IMR-90 (cell line): ENCODE results near the gene KCNQ2. TPM values are rescaled to one million over a fixed set of nuclear protein-coding genes. Genes with fewer than 3 reads are reported as not detected.

ENCODE experiments used
- ATAC-seq: fragments of 200-7000 bp; cut with Tn5 transposase; 2 replicates; pipeline ENCODE4 v1.9.1; 2020; ENCODE audit warnings: low read depth, mild to moderate bottlenecking, moderate library complexity
- BruUV-seq: library from RNA; stranded (reverse); fragments of 400-500 nt; replicated peaks from 2 replicates; lab custom pipeline; 2021; lab: Mats Ljungman, UMichigan
- CTCF ChIA-PET: fragments of 300-600 bp; formaldehyde crosslinking; extraction: SDS; loops from one replicate; lab custom pipeline; 2021; ENCODE audit warnings: antibody characterized with exemption; lab: Yijun Ruan, JAX
- POLR2A ChIA-PET: fragments of 300-600 bp; sonication (Branson Sonifier 250); formaldehyde crosslinking; loops from one replicate; lab custom pipeline; 2022; ENCODE audit warnings: antibody characterized with exemption; ENCODE audit not compliant: unreplicated experiment; lab: Charles Lee
- DNase-seq: peaks from one replicate; pipeline ENCODE4 v3.0.0; 2013
- H2AFZ ChIP-seq: replicated peaks from 2 replicates; pipeline ENCODE3; 2013; ENCODE audit warnings: low read length, mild to moderate bottlenecking; ENCODE audit not compliant: poor library complexity
- H2AK5ac ChIP-seq: 2 replicates; pipeline ENCODE4 v1.6.1; 2013; ENCODE audit warnings: low read depth, low read length, inconsistent platforms
- H2AK9ac ChIP-seq: replicated peaks from 2 replicates; pipeline ENCODE3; 2013; ENCODE audit warnings: mild to moderate bottlenecking, low read depth, low read length, moderate library complexity; ENCODE audit not compliant: poor library complexity
- H2BK120ac ChIP-seq: 2 replicates; pipeline ENCODE4 v1.6.1; 2013; ENCODE audit warnings: low read depth, low read length, inconsistent platforms
- H2BK15ac ChIP-seq: 3 replicates; pipeline ENCODE4 v1.6.1; 2013; ENCODE audit warnings: low read depth, low read length, inconsistent platforms
- H2BK20ac ChIP-seq: 2 replicates; pipeline ENCODE4 v1.6.1; 2013; ENCODE audit warnings: low read depth, mild to moderate bottlenecking, inconsistent platforms, low read length, moderate library complexity
- H2BK5ac ChIP-seq: 2 replicates; pipeline ENCODE4 v1.6.1; 2013; ENCODE audit warnings: mild to moderate bottlenecking, low read depth, low read length, inconsistent platforms; ENCODE audit not compliant: poor library complexity, severe bottlenecking
- H3K14ac ChIP-seq: replicated peaks from 2 replicates; pipeline ENCODE4 v1.6.1; 2013; ENCODE audit warnings: low read depth, low read length, inconsistent platforms
- H3K18ac ChIP-seq: 2 replicates; pipeline ENCODE4 v1.6.1; 2013; ENCODE audit warnings: low read depth, low read length, control low read depth
- H3K23ac ChIP-seq: 2 replicates; pipeline ENCODE4 v1.6.1; 2013; ENCODE audit warnings: low read depth, low read length, inconsistent platforms
- H3K27ac ChIP-seq: 2 replicates; pipeline ENCODE4 v1.5.1; 2013; ENCODE audit warnings: mild to moderate bottlenecking, control low read depth, low read length; ENCODE audit not compliant: insufficient read depth
- H3K27me3 ChIP-seq: 2 replicates; pipeline ENCODE4 v1.6.1; 2013; ENCODE audit warnings: low read length; ENCODE audit not compliant: control insufficient read depth, insufficient read depth
- H3K36me3 ChIP-seq: 2 replicates; pipeline ENCODE4 v1.6.1; 2013; ENCODE audit warnings: low read length, mixed read lengths; ENCODE audit not compliant: control insufficient read depth, insufficient read depth
- H3K4ac ChIP-seq: 2 replicates; pipeline ENCODE4 v1.6.1; 2013; ENCODE audit warnings: low read depth, low read length, inconsistent platforms
- H3K4me1 ChIP-seq: 2 replicates; pipeline ENCODE4 v1.6.1; 2013; ENCODE audit warnings: low read length, mixed read lengths; ENCODE audit not compliant: control insufficient read depth, insufficient read depth
- H3K4me2 ChIP-seq: 2 replicates; pipeline ENCODE4 v1.6.1; 2013; ENCODE audit warnings: low read depth, mild to moderate bottlenecking, control low read depth, low read length, moderate library complexity
- H3K4me3 ChIP-seq: 2 replicates; pipeline ENCODE4 v1.5.1; 2013; ENCODE audit warnings: low read depth, mild to moderate bottlenecking, control low read depth, low read length, moderate library complexity; ENCODE audit not compliant: insufficient read depth
- H3K56ac ChIP-seq: 2 replicates; pipeline ENCODE4 v1.6.1; 2013; ENCODE audit warnings: low read length, inconsistent platforms; ENCODE audit not compliant: insufficient read depth; ENCODE audit errors: extremely low read depth
- H3K79me1 ChIP-seq, 2 experiments: 2 replicates each; pipeline ENCODE4 v1.6.1; 2013; ENCODE audit warnings: low read length in 2 of 2, inconsistent platforms in 1 of 2, low read depth in 1 of 2
- H3K9ac ChIP-seq: 2 replicates; pipeline ENCODE4 v1.6.1; 2013; ENCODE audit warnings: low read depth, low read length, control low read depth
- H3K9me1 ChIP-seq: 2 replicates; pipeline ENCODE4 v1.6.1; 2013; ENCODE audit warnings: low read length, inconsistent platforms; ENCODE audit not compliant: insufficient read depth
- H3K9me3 ChIP-seq: 2 replicates; pipeline ENCODE4 v1.6.1; 2013; ENCODE audit warnings: low read length; ENCODE audit not compliant: control insufficient read depth, insufficient read depth
- H4K20me1 ChIP-seq: 2 replicates; pipeline ENCODE4 v1.6.1; 2013; ENCODE audit warnings: low read length, inconsistent platforms; ENCODE audit not compliant: insufficient read depth
- H4K5ac ChIP-seq: 2 replicates; pipeline ENCODE4 v1.6.1; 2013; ENCODE audit warnings: mild to moderate bottlenecking, low read depth, low read length, control low read depth
- H4K8ac ChIP-seq, 2 experiments: 2 replicates each; pipeline ENCODE4 v1.6.1; 2013; ENCODE audit warnings: low read depth in 2 of 2, low read length in 2 of 2, control low read depth in 1 of 2, inconsistent platforms in 1 of 2
- H4K91ac ChIP-seq: 2 replicates; pipeline ENCODE4 v1.6.1; 2013; ENCODE audit warnings: low read depth, low read length, inconsistent platforms; ENCODE audit not compliant: insufficient read depth
- BHLHE40 ChIP-seq: fragments of 150-350 bp; IDR thresholded peaks from 2 replicates; pipeline ENCODE4 v1.6.1; 2016; ENCODE audit warnings: mild to moderate bottlenecking, low read depth, low read length
- CEBPB ChIP-seq: IDR thresholded peaks from 2 replicates; pipeline ENCODE4 v1.6.1; 2012; ENCODE audit warnings: low read depth, low read length, improper control_type of control experiment
- CHD1 ChIP-seq: IDR thresholded peaks from 2 replicates; pipeline ENCODE4 v1.6.1; 2012; ENCODE audit warnings: low read depth, low read length, improper control_type of control experiment
- FOS ChIP-seq: fragments of 150-350 bp; IDR thresholded peaks from 2 replicates; pipeline ENCODE4 v1.6.1; 2016; ENCODE audit warnings: low read depth, low read length
- MAFK ChIP-seq: IDR thresholded peaks from 2 replicates; pipeline ENCODE4 v1.6.1; 2012; ENCODE audit warnings: low read depth, low read length, improper control_type of control experiment
- MAZ ChIP-seq: IDR thresholded peaks from 2 replicates; pipeline ENCODE4 v1.6.1; 2012; ENCODE audit warnings: low read depth, mild to moderate bottlenecking, low read length, improper control_type of control experiment, moderate library complexity, borderline replicate concordance
- MXI1 ChIP-seq: IDR thresholded peaks from 2 replicates; pipeline ENCODE4 v1.6.1; 2012; ENCODE audit warnings: low read depth, mild to moderate bottlenecking, low read length, moderate library complexity, borderline replicate concordance
- NFE2L2 ChIP-seq: fragments of 150-350 bp; IDR thresholded peaks from 2 replicates; pipeline ENCODE4 v1.6.1; 2016; ENCODE audit warnings: low read depth, mild to moderate bottlenecking, low read length
- POLR2A ChIP-seq: IDR thresholded peaks from 2 replicates; pipeline ENCODE4 v1.6.1; 2012; ENCODE audit warnings: mild to moderate bottlenecking, low read depth, low read length
- RAD21 ChIP-seq: IDR thresholded peaks from 2 replicates; pipeline ENCODE4 v1.6.1; 2012; ENCODE audit warnings: low read length, improper control_type of control experiment
- RCOR1 ChIP-seq: IDR thresholded peaks from 2 replicates; pipeline ENCODE4 v1.6.1; 2012; ENCODE audit warnings: mild to moderate bottlenecking, low read length, improper control_type of control experiment; ENCODE audit not compliant: insufficient replicate concordance
- RFX5 ChIP-seq: IDR thresholded peaks from 2 replicates; pipeline ENCODE4 v1.8.0; 2012; ENCODE audit warnings: low read depth, mild to moderate bottlenecking, low read length, moderate library complexity
- SMC3 ChIP-seq: fragments of 150-350 bp; IDR thresholded peaks from 2 replicates; pipeline ENCODE4 v1.6.1; 2016; ENCODE audit warnings: low read depth, mild to moderate bottlenecking, antibody characterized with exemption, low read length, moderate library complexity
- WGBS, 2 experiments: methylation state at CpG; one replicate each; pipeline versions ENCODE4 v1.1.5 to v1.1.7; 2013; ENCODE audit warnings: missing lambda C conversion rate in 2 of 2; ENCODE audit not compliant: insufficient read length in 1 of 2; ENCODE audit errors: extremely low coverage in 2 of 2; 5-methylcytosine and 5-hydroxymethylcytosine counted together
- dilution Hi-C: fragments of 300-500 bp; cut with HindIII; formaldehyde crosslinking; loops from one replicate; pipeline ENCODE4 v1.14.3; 2018; ENCODE audit warnings: low sequenced_read_pairs; ENCODE audit not compliant: unreplicated experiment
- in situ Hi-C: fragments of 300-500 bp; cut with MboI; formaldehyde crosslinking; loops from 3 replicates; pipeline ENCODE4 v1.14.3; 2019; ENCODE audit warnings: low sequenced_read_pairs, inconsistent platforms, mixed read lengths
- intact Hi-C: fragments of 100-400 bp; cut with micrococcal nuclease; formaldehyde crosslinking; loops from 2 replicates; pipeline ENCODE4 v1.10.0; 2022
- polyA plus RNA-seq, 3 experiments: library from polyadenylated mRNA; depleted of rRNA; stranded (reverse); fragments of >200 nt; gene quantifications; 2 replicates each; pipeline ENCODE4 v1.2.3, GENCODE V29; 2012; ENCODE audit warnings: low replicate concordance in 1 of 3
- total RNA-seq: library from RNA; depleted of rRNA; stranded (reverse); fragments of >200 nt; gene quantifications from 2 replicates; pipeline ENCODE4 v1.2.3, GENCODE V29; 2012
- TF ChIP-seq, protein P1 (sequence below): fragments of 150-350 bp; IDR thresholded peaks from 2 replicates; pipeline ENCODE4 v1.6.1; 2017; ENCODE audit warnings: mild to moderate bottlenecking, antibody characterized with exemption, low read length, low read depth
- TF ChIP-seq, protein P2 (sequence below): fragments of 150-350 bp; IDR thresholded peaks from 2 replicates; pipeline ENCODE4 v1.6.1; 2016; ENCODE audit warnings: low read depth, mild to moderate bottlenecking, low read length, moderate library complexity, borderline replicate concordance
- TF ChIP-seq, protein P3 (sequence below): conservative IDR thresholded peaks from 2 replicates; pipeline ENCODE4 v1.5.1; 2012; ENCODE audit warnings: mild to moderate bottlenecking, low read depth, low read length, improper control_type of control experiment

Gene KCNQ2
- total and polyA plus RNA-seq, 2 of the 4 experiments (the other 2 are of a cell fraction): 0.02 TPM; not detected in 1

DNA sequence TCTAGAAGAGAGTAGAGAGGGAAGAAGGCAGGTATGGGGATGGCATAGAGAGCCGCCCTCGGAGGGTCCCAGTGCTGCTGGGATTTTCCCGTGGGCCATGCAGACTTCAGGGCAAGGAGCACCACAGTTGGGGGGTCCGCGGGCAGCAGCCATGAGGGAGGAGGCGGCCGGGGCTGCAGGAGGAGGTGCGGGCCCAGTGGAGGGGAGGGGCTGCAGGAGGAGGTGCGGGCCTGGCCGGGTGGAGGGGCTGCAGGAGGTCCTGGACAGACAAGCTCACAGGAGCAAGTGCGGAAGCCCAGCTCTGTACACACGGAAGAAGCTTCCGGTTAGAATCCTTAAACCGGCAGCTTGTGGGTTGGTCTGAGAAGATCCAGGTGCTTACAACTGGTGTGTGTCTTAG, 76.7 kb downstream of the KCNQ2 start:
- no peak overlapping the region for H2AK5ac ChIP-seq
- no peak overlapping the region for H2BK20ac ChIP-seq
- H3K9me3 ChIP-seq: peaks cover 6% of the 10 kb centered on the region
- ATAC-seq (no peak), DNase-seq (no peak)
- no peak overlapping the region for H2BK120ac ChIP-seq
- H3K14ac ChIP-seq: no peak overlapping the region
- H3K4me2 ChIP-seq: no peak overlapping the region
- no peak overlapping the region for H2AFZ ChIP-seq
- ChIA-PET POLR2A (no interaction called here), CTCF (no interaction called here)
- H4K8ac ChIP-seq: no peak overlapping the region
- no peak overlapping the region for H3K27ac ChIP-seq
- H3K4me1 ChIP-seq: peaks cover 2% of the 10 kb centered on the region; the same call in 1 of the 2 replicates
- intact Hi-C loops (no loop called here), in situ Hi-C loops (no loop called here), dilution Hi-C loops (no loop called here)
- H2BK15ac ChIP-seq: no peak overlapping the region
- H3K4ac ChIP-seq: no peak overlapping the region
- H3K56ac ChIP-seq: no peak overlapping the region
- H3K23ac ChIP-seq: no peak overlapping the region
- no peak overlapping the region for H3K9ac ChIP-seq
- no peak overlapping the region for H2AK9ac ChIP-seq
- TF ChIP-seq, protein P1, sequence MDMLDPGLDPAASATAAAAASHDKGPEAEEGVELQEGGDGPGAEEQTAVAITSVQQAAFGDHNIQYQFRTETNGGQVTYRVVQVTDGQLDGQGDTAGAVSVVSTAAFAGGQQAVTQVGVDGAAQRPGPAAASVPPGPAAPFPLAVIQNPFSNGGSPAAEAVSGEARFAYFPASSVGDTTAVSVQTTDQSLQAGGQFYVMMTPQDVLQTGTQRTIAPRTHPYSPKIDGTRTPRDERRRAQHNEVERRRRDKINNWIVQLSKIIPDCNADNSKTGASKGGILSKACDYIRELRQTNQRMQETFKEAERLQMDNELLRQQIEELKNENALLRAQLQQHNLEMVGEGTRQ: no peak
- TF ChIP-seq CHD1 (no peak), CEBPB (no peak), FOS (no peak), RFX5 (no peak), POLR2A (no peak), SMC3 (no peak), RAD21 (no peak), MAZ (no peak), NFE2L2 (no peak), MXI1 (no peak), RCOR1 (no peak), MAFK (no peak), BHLHE40 (no peak)
- TF ChIP-seq, protein P2, sequence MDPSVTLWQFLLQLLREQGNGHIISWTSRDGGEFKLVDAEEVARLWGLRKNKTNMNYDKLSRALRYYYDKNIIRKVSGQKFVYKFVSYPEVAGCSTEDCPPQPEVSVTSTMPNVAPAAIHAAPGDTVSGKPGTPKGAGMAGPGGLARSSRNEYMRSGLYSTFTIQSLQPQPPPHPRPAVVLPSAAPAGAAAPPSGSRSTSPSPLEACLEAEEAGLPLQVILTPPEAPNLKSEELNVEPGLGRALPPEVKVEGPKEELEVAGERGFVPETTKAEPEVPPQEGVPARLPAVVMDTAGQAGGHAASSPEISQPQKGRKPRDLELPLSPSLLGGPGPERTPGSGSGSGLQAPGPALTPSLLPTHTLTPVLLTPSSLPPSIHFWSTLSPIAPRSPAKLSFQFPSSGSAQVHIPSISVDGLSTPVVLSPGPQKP: no peak
- TF ChIP-seq, protein P3, sequence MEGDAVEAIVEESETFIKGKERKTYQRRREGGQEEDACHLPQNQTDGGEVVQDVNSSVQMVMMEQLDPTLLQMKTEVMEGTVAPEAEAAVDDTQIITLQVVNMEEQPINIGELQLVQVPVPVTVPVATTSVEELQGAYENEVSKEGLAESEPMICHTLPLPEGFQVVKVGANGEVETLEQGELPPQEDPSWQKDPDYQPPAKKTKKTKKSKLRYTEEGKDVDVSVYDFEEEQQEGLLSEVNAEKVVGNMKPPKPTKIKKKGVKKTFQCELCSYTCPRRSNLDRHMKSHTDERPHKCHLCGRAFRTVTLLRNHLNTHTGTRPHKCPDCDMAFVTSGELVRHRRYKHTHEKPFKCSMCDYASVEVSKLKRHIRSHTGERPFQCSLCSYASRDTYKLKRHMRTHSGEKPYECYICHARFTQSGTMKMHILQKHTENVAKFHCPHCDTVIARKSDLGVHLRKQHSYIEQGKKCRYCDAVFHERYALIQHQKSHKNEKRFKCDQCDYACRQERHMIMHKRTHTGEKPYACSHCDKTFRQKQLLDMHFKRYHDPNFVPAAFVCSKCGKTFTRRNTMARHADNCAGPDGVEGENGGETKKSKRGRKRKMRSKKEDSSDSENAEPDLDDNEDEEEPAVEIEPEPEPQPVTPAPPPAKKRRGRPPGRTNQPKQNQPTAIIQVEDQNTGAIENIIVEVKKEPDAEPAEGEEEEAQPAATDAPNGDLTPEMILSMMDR: no peak
- no peak overlapping the region for H3K18ac ChIP-seq
- H4K20me1 ChIP-seq: no peaks in the 10 kb centered on the region
- no peak overlapping the region for H4K91ac ChIP-seq
- no peaks in the 10 kb centered on the region for H3K9me1 ChIP-seq
- BruUV-seq: no TSS peak
- H3K4me3 ChIP-seq: no peak overlapping the region
- H3K36me3 ChIP-seq: no peaks in the 10 kb centered on the region
- WGBS, 2 experiments: 40% methylated on average over 1 of the region's 14 CpGs; no CpG with 5 or more reads in 1 of the 2 experiments
- no peaks in the 10 kb centered on the region for H3K79me1 ChIP-seq
- no peak overlapping the region for H2BK5ac ChIP-seq
- H4K5ac ChIP-seq: no peak overlapping the region
- H3K27me3 ChIP-seq: peaks cover 22% of the 10 kb centered on the region
